H1 (cell line): ENCODE measurements around the gene LRP1. TPM values are rescaled to one million over a fixed set of nuclear protein-coding genes. Genes with fewer than 3 reads are reported as not detected.

Source experiments
- HDAC6 ChIP-seq: IDR thresholded peaks from one replicate; pipeline ENCODE4 v1.7.1; 2012; ENCODE audit warnings: low read depth, mild to moderate bottlenecking, inconsistent platforms, low read length, moderate library complexity
- NANOG ChIP-seq: IDR thresholded peaks from 2 replicates; pipeline ENCODE4 v1.6.1; 2011; ENCODE audit warnings: low read length, low read depth, mild to moderate bottlenecking, inconsistent platforms; ENCODE audit not compliant: insufficient read depth, poor library complexity, severe bottlenecking
- POLR2A ChIP-seq, 2 experiments: IDR thresholded peaks; 1 replicate in 1 of 2; 2 replicates in 1 of 2; pipeline ENCODE4 v1.6.1; 2011; ENCODE audit warnings: low read depth in 2 of 2, low read length in 2 of 2, mild to moderate bottlenecking in 2 of 2; ENCODE audit errors: control extremely low read depth in 1 of 2
- SIX5 ChIP-seq: IDR thresholded peaks from 2 replicates; pipeline ENCODE4 v1.6.1; 2011; ENCODE audit warnings: mild to moderate bottlenecking, low read depth, low read length
- TAF7 ChIP-seq: optimal IDR thresholded peaks from 2 replicates; pipeline ENCODE3; 2011; ENCODE audit warnings: low read depth, mild to moderate bottlenecking, inconsistent platforms, low read length, moderate library complexity, borderline replicate concordance
- polyA plus RNA-seq, 7 experiments: library from polyadenylated mRNA; depleted of rRNA in 3 of 7; stranded (reverse) in 5 of 7; unstranded in 2 of 7; fragments of >200 nt in 5 of 7; fragments of 200-250 nt in 2 of 7; gene quantifications; 1 replicate in 5 of 7; 2 replicates in 1 of 7; 4 replicates in 1 of 7; pipeline versions ENCODE4 v1.2.1 to v1.2.3, GENCODE V29; 2011 to 2013; ENCODE audit warnings: missing spikeins in 2 of 7, mixed read lengths in 2 of 7
- total RNA-seq: library from RNA; stranded (reverse); fragmentation: NEBNext Ultra II Directional; extraction: Animal tissue kit (Norgen Biotek cat#: 25700); gene quantifications from 2 replicates; pipeline ENCODE4 v1.2.1, GENCODE V29; 2021
- TF ChIP-seq, protein P1 (sequence below): fragments of 300-600 bp; sonication (generic); IDR thresholded peaks from 2 replicates; pipeline ENCODE4 v1.7.1; 2012; ENCODE audit warnings: low read length, moderate library complexity, mild to moderate bottlenecking, inconsistent platforms; ENCODE audit not compliant: insufficient replicate concordance
- TF ChIP-seq, protein P2 (sequence below): IDR thresholded peaks from 2 replicates; pipeline ENCODE4 v1.6.1; 2012; ENCODE audit warnings: inconsistent platforms
- TF ChIP-seq, protein P3 (sequence below): IDR thresholded peaks from 2 replicates; pipeline ENCODE4 v1.6.1; 2012; ENCODE audit warnings: inconsistent platforms

The LRP1 gene
- total and polyA plus RNA-seq, 2 of the 8 experiments (the other 6 are each of a cell fraction or from before 2014, with no cell fraction given), result 35.3 to 92.5 TPM

DNA sequence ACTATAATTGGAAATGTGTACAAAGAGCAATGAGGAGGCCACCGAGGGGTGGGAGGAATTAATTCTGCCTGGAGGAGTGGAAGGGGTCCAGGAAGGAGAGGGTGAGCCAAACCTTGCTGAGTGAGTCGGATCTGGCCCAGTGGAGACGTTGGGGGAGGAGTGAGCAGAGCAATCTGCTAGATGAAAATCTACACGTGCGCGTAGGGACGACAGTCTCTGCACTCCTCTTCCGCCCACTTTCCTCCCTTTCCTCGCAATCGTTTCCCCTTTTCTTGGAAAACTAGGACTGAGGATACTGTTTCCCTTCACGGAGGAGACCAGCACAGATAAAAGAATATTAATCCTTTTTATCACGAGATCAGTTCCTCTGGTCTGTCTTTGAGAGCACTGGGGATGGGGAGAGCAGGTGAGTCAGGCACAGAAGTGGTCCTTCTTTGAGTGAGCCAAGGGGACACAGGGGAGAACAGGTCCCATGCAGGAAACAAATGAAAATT is 42.2 kb upstream of the LRP1 start (continued):
- TF ChIP-seq, protein P1, sequence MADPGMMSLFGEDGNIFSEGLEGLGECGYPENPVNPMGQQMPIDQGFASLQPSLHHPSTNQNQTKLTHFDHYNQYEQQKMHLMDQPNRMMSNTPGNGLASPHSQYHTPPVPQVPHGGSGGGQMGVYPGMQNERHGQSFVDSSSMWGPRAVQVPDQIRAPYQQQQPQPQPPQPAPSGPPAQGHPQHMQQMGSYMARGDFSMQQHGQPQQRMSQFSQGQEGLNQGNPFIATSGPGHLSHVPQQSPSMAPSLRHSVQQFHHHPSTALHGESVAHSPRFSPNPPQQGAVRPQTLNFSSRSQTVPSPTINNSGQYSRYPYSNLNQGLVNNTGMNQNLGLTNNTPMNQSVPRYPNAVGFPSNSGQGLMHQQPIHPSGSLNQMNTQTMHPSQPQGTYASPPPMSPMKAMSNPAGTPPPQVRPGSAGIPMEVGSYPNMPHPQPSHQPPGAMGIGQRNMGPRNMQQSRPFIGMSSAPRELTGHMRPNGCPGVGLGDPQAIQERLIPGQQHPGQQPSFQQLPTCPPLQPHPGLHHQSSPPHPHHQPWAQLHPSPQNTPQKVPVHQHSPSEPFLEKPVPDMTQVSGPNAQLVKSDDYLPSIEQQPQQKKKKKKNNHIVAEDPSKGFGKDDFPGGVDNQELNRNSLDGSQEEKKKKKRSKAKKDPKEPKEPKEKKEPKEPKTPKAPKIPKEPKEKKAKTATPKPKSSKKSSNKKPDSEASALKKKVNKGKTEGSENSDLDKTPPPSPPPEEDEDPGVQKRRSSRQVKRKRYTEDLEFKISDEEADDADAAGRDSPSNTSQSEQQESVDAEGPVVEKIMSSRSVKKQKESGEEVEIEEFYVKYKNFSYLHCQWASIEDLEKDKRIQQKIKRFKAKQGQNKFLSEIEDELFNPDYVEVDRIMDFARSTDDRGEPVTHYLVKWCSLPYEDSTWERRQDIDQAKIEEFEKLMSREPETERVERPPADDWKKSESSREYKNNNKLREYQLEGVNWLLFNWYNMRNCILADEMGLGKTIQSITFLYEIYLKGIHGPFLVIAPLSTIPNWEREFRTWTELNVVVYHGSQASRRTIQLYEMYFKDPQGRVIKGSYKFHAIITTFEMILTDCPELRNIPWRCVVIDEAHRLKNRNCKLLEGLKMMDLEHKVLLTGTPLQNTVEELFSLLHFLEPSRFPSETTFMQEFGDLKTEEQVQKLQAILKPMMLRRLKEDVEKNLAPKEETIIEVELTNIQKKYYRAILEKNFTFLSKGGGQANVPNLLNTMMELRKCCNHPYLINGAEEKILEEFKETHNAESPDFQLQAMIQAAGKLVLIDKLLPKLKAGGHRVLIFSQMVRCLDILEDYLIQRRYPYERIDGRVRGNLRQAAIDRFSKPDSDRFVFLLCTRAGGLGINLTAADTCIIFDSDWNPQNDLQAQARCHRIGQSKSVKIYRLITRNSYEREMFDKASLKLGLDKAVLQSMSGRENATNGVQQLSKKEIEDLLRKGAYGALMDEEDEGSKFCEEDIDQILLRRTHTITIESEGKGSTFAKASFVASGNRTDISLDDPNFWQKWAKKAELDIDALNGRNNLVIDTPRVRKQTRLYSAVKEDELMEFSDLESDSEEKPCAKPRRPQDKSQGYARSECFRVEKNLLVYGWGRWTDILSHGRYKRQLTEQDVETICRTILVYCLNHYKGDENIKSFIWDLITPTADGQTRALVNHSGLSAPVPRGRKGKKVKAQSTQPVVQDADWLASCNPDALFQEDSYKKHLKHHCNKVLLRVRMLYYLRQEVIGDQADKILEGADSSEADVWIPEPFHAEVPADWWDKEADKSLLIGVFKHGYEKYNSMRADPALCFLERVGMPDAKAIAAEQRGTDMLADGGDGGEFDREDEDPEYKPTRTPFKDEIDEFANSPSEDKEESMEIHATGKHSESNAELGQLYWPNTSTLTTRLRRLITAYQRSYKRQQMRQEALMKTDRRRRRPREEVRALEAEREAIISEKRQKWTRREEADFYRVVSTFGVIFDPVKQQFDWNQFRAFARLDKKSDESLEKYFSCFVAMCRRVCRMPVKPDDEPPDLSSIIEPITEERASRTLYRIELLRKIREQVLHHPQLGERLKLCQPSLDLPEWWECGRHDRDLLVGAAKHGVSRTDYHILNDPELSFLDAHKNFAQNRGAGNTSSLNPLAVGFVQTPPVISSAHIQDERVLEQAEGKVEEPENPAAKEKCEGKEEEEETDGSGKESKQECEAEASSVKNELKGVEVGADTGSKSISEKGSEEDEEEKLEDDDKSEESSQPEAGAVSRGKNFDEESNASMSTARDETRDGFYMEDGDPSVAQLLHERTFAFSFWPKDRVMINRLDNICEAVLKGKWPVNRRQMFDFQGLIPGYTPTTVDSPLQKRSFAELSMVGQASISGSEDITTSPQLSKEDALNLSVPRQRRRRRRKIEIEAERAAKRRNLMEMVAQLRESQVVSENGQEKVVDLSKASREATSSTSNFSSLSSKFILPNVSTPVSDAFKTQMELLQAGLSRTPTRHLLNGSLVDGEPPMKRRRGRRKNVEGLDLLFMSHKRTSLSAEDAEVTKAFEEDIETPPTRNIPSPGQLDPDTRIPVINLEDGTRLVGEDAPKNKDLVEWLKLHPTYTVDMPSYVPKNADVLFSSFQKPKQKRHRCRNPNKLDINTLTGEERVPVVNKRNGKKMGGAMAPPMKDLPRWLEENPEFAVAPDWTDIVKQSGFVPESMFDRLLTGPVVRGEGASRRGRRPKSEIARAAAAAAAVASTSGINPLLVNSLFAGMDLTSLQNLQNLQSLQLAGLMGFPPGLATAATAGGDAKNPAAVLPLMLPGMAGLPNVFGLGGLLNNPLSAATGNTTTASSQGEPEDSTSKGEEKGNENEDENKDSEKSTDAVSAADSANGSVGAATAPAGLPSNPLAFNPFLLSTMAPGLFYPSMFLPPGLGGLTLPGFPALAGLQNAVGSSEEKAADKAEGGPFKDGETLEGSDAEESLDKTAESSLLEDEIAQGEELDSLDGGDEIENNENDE, result no peak
- no peak for TF ChIP-seq SIX5
- TF ChIP-seq NANOG, result no peak
- TF ChIP-seq, protein P2, sequence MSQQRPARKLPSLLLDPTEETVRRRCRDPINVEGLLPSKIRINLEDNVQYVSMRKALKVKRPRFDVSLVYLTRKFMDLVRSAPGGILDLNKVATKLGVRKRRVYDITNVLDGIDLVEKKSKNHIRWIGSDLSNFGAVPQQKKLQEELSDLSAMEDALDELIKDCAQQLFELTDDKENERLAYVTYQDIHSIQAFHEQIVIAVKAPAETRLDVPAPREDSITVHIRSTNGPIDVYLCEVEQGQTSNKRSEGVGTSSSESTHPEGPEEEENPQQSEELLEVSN, result peak; percentile 70
- no peak for TF ChIP-seq HDAC6
- TF ChIP-seq TAF7, result no peak
- TF ChIP-seq, protein P3, sequence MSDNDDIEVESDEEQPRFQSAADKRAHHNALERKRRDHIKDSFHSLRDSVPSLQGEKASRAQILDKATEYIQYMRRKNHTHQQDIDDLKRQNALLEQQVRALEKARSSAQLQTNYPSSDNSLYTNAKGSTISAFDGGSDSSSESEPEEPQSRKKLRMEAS, result peak; percentile 95
- TF ChIP-seq POLR2A (IDR thresholded peaks at IDR 0.05; ENCODE audit: control extremely low read depth in 1 of 2, low read depth in 2 of 2, low read length in 2 of 2), result peak in 1 of 2 experiments; percentile 43; a peak in 1 of 3 replicates
